ENCODE results near the gene CSRNP3.

The CSRNP3 gene

DNA sequence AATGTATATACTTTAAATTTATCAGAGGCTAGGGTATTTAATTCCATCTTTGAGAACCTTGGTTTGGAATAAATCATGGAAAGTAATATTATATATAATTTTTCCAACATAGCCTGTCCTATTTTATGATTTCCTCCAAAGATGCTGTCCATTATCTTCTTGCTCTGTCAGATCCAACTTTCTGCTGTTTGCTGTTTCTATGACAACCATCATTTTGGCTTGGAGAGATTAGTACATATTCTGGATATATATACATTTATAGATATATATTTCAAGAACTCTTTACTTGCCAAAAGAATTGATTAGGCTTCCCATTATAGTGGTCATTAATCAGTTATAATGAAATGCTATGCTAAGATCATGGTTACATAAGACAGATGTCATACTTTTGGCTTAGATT is 31.3 kb downstream of the CSRNP3 start:
- no peaks in the 10 kb centered on the region for H3K9me3 ChIP-seq (ENCODE audit: control insufficient read depth, low read length)
- H3K27ac ChIP-seq (ENCODE audit: low read depth, low read length, severe bottlenecking): no peak overlapping the region
- no peak overlapping the region for H3K4me3 ChIP-seq (ENCODE audit: extremely low read depth, insufficient read depth, low read length, poor library complexity, severe bottlenecking)
- no peaks in the 10 kb centered on the region for H3K36me3 ChIP-seq (ENCODE audit: control insufficient read depth, insufficient read depth, low read length)
- no peaks in the 10 kb centered on the region for H3K4me1 ChIP-seq (ENCODE audit: control insufficient read depth, insufficient read depth, low read length, poor library complexity, severe bottlenecking)

DNA sequence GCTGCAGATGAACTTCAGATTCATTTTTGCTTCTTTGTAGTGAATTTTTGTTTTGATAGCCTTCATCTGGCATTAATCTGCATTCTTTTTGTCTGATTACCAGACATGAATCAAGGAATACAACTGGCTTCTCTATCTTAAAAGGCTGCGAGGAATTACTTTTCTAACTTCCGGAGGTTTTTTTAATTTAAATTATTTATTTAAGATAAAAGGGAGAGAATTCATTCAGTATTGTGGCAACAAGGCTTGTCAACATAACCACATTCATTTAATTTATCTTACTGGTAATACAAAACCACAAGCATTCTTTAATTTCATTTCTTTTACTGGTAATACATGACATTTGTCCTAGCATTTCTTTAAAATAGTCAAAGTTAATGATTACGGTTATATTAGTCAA is 36.0 kb downstream of the CSRNP3 start:
- no peaks in the 10 kb centered on the region for H3K4me1 ChIP-seq (ENCODE audit: control insufficient read depth, insufficient read depth, low read length, poor library complexity, severe bottlenecking)
- WGBS, 2 experiments (ENCODE audit: insufficient coverage in 2 of 2): no CpG with 5 or more reads among the region's 3 CpGs
- no peak overlapping the region for H3K27ac ChIP-seq (ENCODE audit: low read depth, low read length, severe bottlenecking)
- H3K4me3 ChIP-seq (ENCODE audit: extremely low read depth, insufficient read depth, low read length, poor library complexity, severe bottlenecking): no peak overlapping the region
- no peaks in the 10 kb centered on the region for H3K36me3 ChIP-seq (ENCODE audit: control insufficient read depth, insufficient read depth, low read length)
- no peaks in the 10 kb centered on the region for H3K9me3 ChIP-seq (ENCODE audit: control insufficient read depth, low read length)

DNA sequence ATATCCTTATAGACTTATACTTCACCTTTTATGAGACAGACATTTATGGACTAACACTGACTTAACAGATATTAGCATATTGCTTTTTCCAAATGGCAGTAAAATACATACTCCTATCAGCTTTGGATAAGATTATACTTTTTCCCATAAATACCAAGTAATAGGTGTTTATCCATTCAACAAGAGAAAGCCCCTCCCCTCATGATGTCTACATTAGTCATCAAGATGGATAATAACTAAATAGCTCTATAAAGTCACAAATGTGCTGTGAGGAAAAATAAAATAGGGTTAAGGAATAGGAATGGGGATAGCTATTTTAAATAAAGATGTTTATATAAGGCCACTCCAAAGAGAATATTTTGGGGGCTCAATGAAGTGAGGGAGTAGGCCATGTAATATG is 39.4 kb downstream of the CSRNP3 start:
- Histone ChIP-seq H3K4me1 (ENCODE audit: control insufficient read depth, insufficient read depth, low read length, poor library complexity, severe bottlenecking) (no peaks in the 10 kb centered on the region), H3K36me3 (ENCODE audit: control insufficient read depth, insufficient read depth, low read length) (no peaks in the 10 kb centered on the region), H3K9me3 (ENCODE audit: control insufficient read depth, low read length) (no peaks in the 10 kb centered on the region), H3K27ac (ENCODE audit: low read depth, low read length, severe bottlenecking) (no peak overlapping the region), H3K4me3 (ENCODE audit: extremely low read depth, insufficient read depth, low read length, poor library complexity, severe bottlenecking) (no peak overlapping the region)

DNA sequence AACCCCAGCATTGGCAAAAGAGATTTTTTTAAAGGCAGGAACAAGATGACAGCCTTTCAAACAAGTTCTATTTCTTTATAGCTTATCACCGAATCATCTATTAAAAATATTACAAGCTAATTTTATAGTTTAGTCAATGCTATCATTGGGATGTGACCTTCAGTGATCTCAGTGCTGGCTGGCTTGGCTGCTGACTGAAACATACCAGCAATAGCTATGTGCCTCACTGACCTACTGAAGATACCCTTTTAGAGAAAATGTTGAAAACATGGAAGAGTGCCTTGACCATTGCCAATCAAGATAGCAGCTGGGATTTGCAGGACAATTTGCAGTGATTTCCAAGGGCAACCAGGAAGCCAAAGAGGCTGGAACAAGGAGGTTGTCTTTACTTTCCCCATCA is 44.0 kb downstream of the CSRNP3 start:
- Histone ChIP-seq H3K27ac (ENCODE audit: low read depth, low read length, severe bottlenecking) (no peak overlapping the region), H3K4me1 (ENCODE audit: control insufficient read depth, insufficient read depth, low read length, poor library complexity, severe bottlenecking) (no peaks in the 10 kb centered on the region), H3K36me3 (ENCODE audit: control insufficient read depth, insufficient read depth, low read length) (no peaks in the 10 kb centered on the region), H3K4me3 (ENCODE audit: extremely low read depth, insufficient read depth, low read length, poor library complexity, severe bottlenecking) (no peak overlapping the region), H3K9me3 (ENCODE audit: control insufficient read depth, low read length) (no peaks in the 10 kb centered on the region)
- no CpG with 5 or more reads among the region's 1 CpG for WGBS, 2 experiments (ENCODE audit: insufficient coverage in 2 of 2)

DNA sequence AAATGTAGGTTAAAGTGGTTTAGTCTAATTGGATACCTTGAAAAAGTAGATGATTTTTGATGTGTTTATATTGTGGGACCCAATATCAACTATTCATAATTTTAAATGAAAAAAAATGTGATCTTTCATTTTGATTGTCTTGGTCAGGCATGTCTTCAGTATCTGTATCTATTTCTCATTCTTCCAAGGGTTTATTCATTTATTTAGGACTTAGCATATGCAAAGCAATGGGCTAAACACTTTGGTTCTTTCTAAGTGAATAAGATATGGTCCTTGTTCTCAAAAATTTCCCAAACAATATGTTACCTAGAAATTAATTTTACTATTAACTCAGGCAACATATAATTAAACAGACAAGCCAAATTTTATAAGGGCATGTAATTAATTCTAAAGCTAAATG is 49.1 kb downstream of the CSRNP3 start:
- no peak overlapping the region for H3K4me3 ChIP-seq (ENCODE audit: extremely low read depth, insufficient read depth, low read length, poor library complexity, severe bottlenecking)
- no peaks in the 10 kb centered on the region for H3K4me1 ChIP-seq (ENCODE audit: control insufficient read depth, insufficient read depth, low read length, poor library complexity, severe bottlenecking)
- no peaks in the 10 kb centered on the region for H3K36me3 ChIP-seq (ENCODE audit: control insufficient read depth, insufficient read depth, low read length)
- H3K9me3 ChIP-seq (ENCODE audit: control insufficient read depth, low read length): no peaks in the 10 kb centered on the region
- no peak overlapping the region for H3K27ac ChIP-seq (ENCODE audit: low read depth, low read length, severe bottlenecking)

DNA sequence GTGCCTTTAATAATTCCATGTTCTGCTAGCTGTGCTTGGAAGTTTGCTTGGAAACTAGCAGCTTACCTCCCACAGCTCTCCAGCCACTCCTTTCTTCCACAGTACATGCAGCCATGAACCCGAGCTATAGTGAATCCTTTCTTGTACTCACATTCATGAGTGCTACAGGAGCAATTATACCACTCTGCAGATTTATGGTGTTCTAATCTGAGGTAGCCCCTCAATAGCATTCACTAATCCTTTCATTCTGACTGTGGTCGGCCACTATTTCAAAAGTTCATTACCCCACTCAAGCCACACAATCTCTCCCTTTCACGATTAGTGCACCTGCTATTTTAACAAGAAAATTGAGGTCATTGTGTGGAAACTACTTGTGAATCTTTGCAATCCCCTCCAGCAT is 53.2 kb downstream of the CSRNP3 start:
- Histone ChIP-seq H3K4me3 (ENCODE audit: extremely low read depth, insufficient read depth, low read length, poor library complexity, severe bottlenecking) (no peak overlapping the region), H3K36me3 (ENCODE audit: control insufficient read depth, insufficient read depth, low read length) (no peaks in the 10 kb centered on the region), H3K9me3 (ENCODE audit: control insufficient read depth, low read length) (no peaks in the 10 kb centered on the region), H3K4me1 (ENCODE audit: control insufficient read depth, insufficient read depth, low read length, poor library complexity, severe bottlenecking) (no peaks in the 10 kb centered on the region), H3K27ac (ENCODE audit: low read depth, low read length, severe bottlenecking) (no peak overlapping the region)
- WGBS, 2 experiments (ENCODE audit: insufficient coverage in 2 of 2): 72 to 100% methylated on average over 1 to 3 of the region's 3 CpGs

DNA sequence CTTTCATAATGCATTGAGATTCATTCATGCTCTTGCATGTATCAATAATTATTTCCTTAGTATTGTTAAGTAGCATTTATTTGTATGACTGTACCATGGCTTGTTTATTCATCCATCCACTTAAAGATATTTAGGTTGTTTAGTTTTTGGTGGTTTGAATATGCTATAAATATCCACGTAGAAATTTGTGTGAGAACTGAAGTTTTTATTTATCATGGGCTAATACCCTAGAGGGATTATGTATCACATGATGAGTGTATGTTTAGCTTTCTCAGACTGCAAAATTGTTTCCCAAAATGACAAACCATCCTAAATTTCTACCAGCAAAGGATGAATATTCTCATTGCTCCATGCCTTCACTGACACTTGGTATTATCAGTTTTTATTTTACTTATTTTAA is 55.2 kb downstream of the CSRNP3 start:
- Histone ChIP-seq H3K4me3 (ENCODE audit: extremely low read depth, insufficient read depth, low read length, poor library complexity, severe bottlenecking) (no peak overlapping the region), H3K27ac (ENCODE audit: low read depth, low read length, severe bottlenecking) (no peak overlapping the region), H3K9me3 (ENCODE audit: control insufficient read depth, low read length) (no peaks in the 10 kb centered on the region), H3K36me3 (ENCODE audit: control insufficient read depth, insufficient read depth, low read length) (no peaks in the 10 kb centered on the region), H3K4me1 (ENCODE audit: control insufficient read depth, insufficient read depth, low read length, poor library complexity, severe bottlenecking) (no peaks in the 10 kb centered on the region)
- no CpG with 5 or more reads among the region's 1 CpG for WGBS, 2 experiments (ENCODE audit: insufficient coverage in 2 of 2)

DNA sequence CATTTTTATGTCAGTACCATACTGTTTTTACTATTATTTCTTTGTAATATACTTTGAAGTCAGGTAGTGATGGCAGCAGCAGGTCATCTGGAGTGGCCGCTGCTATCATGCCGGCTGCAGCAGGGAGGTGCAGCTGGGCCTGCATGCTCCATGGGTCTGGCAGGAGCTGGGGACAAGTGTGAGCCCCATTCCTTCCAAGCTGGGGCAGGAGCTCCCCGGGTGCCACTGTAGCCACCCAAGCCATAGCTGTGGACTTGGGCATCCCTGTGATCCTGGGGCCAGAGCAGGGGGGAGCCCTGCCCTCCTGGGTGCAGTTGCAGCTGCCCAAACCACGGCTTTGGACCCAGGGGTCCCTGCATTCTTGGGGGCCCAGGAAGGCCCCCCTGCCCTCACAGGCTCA is 59.2 kb downstream of the CSRNP3 start:
- no peak overlapping the region for H3K27ac ChIP-seq (ENCODE audit: low read depth, low read length, severe bottlenecking)
- 91 to 94% methylated on average over 3 to 4 of the region's 4 CpGs for WGBS, 2 experiments (ENCODE audit: insufficient coverage in 2 of 2)
- no peaks in the 10 kb centered on the region for H3K9me3 ChIP-seq (ENCODE audit: control insufficient read depth, low read length)

DNA sequence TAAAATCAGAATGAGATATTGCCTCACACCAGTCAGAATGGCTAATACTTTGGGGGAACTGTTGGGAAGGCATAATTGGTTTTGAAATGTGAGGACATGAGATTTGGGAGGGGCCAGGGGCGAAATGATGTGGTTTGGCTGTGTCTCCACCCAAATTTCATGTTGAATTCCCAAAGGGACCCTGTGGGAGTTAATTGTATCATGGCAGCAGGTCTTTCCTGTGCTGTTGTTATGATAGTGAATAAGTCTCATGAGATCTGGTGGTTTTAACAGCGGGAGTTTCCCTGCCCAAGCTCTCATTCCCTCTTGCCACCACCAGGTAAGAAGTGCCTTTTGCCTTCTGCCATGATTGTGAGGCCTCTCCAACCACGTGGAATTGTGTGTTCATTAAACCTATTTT is 59.6 kb downstream of the CSRNP3 start:
- 78 to 83% methylated on average over 1 of the region's 3 CpGs for WGBS, 2 experiments (ENCODE audit: insufficient coverage in 2 of 2)
- H3K27ac ChIP-seq (ENCODE audit: low read depth, low read length, severe bottlenecking): no peak overlapping the region
- H3K4me1 ChIP-seq (ENCODE audit: control insufficient read depth, insufficient read depth, low read length, poor library complexity, severe bottlenecking): no peaks in the 10 kb centered on the region
- H3K9me3 ChIP-seq (ENCODE audit: control insufficient read depth, low read length): no peaks in the 10 kb centered on the region
- no peak overlapping the region for H3K4me3 ChIP-seq (ENCODE audit: extremely low read depth, insufficient read depth, low read length, poor library complexity, severe bottlenecking)
- no peaks in the 10 kb centered on the region for H3K36me3 ChIP-seq (ENCODE audit: control insufficient read depth, insufficient read depth, low read length)

More for the DNA sequence above, 59.2 kb downstream of the CSRNP3 start:
- H3K4me3 ChIP-seq (ENCODE audit: extremely low read depth, insufficient read depth, low read length, poor library complexity, severe bottlenecking): no peak overlapping the region
- no peaks in the 10 kb centered on the region for H3K4me1 ChIP-seq (ENCODE audit: control insufficient read depth, insufficient read depth, low read length, poor library complexity, severe bottlenecking)
- H3K36me3 ChIP-seq (ENCODE audit: control insufficient read depth, insufficient read depth, low read length): no peaks in the 10 kb centered on the region

DNA sequence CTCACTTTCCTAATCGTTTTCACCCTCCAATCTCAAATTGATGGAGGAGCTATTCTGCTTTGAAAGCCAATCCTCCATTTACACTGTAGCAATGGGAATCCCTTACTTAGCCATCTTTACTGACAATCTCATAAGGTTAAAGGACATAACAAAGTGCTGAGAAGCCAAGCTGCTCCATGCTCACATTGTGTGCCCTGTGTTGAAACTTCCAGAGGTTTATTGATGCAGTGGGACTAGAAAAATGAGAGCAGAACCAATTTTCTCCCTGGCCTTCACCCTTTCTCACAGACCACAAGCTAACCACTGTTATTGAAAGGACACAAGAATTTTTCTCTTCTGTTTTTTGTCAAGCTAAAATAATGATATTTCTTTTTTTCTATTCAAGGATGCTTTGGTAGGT is 63.8 kb downstream of the CSRNP3 start:
- 83% methylated on average over 1 of the region's 1 CpG; no CpG with 5 or more reads in 1 of the 2 experiments for WGBS, 2 experiments (ENCODE audit: insufficient coverage in 2 of 2)
- no peak overlapping the region for H3K4me3 ChIP-seq (ENCODE audit: extremely low read depth, insufficient read depth, low read length, poor library complexity, severe bottlenecking)
- H3K9me3 ChIP-seq (ENCODE audit: control insufficient read depth, low read length): no peaks in the 10 kb centered on the region
- no peak overlapping the region for H3K27ac ChIP-seq (ENCODE audit: low read depth, low read length, severe bottlenecking)
- no peaks in the 10 kb centered on the region for H3K4me1 ChIP-seq (ENCODE audit: control insufficient read depth, insufficient read depth, low read length, poor library complexity, severe bottlenecking)
- no peaks in the 10 kb centered on the region for H3K36me3 ChIP-seq (ENCODE audit: control insufficient read depth, insufficient read depth, low read length)

DNA sequence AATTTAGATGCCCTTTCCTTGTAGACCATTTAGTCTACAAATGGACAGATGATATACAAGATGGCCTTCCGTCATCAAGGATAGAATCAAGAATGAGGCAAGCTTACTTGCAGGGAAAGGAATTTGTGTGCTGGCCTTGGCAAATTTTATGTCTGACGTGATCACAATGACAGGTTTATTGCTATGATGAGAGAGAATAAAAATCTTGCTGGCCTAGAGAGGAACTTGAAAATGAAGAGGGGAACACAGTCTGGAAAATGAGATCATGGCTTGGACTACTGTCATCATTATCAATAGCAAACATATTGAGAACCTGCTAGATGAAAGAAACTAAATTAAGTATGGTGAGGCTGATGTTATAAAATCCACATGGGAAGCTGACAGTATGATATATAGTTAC is 66.0 kb downstream of the CSRNP3 start:
- 55 to 67% methylated on average over 2 of the region's 2 CpGs for WGBS, 2 experiments (ENCODE audit: insufficient coverage in 2 of 2)
- no peaks in the 10 kb centered on the region for H3K4me1 ChIP-seq (ENCODE audit: control insufficient read depth, insufficient read depth, low read length, poor library complexity, severe bottlenecking)
- H3K36me3 ChIP-seq (ENCODE audit: control insufficient read depth, insufficient read depth, low read length): no peaks in the 10 kb centered on the region
- no peaks in the 10 kb centered on the region for H3K9me3 ChIP-seq (ENCODE audit: control insufficient read depth, low read length)
- no peak overlapping the region for H3K27ac ChIP-seq (ENCODE audit: low read depth, low read length, severe bottlenecking)
- H3K4me3 ChIP-seq (ENCODE audit: extremely low read depth, insufficient read depth, low read length, poor library complexity, severe bottlenecking): no peak overlapping the region
